A549 (cell line): ENCODE data around the gene SUPT20HL2.

Experiments used
- POLR2A ChIP-seq: IDR thresholded peaks from 2 replicates; pipeline ENCODE4 v1.6.1; 2012; ENCODE audit warnings: mild to moderate bottlenecking, low read length
- TF ChIP-seq, protein P1 (sequence below): fragments of >200 bp; sonication (Bioruptor Twin); formaldehyde crosslinking; IDR thresholded peaks from 3 replicates; pipeline ENCODE4 v1.5.1; 2016

GRCh38 chrX:24264383-24264782 lies 49.5 kb downstream of the SUPT20HL2 start:
- TF ChIP-seq, protein P1, sequence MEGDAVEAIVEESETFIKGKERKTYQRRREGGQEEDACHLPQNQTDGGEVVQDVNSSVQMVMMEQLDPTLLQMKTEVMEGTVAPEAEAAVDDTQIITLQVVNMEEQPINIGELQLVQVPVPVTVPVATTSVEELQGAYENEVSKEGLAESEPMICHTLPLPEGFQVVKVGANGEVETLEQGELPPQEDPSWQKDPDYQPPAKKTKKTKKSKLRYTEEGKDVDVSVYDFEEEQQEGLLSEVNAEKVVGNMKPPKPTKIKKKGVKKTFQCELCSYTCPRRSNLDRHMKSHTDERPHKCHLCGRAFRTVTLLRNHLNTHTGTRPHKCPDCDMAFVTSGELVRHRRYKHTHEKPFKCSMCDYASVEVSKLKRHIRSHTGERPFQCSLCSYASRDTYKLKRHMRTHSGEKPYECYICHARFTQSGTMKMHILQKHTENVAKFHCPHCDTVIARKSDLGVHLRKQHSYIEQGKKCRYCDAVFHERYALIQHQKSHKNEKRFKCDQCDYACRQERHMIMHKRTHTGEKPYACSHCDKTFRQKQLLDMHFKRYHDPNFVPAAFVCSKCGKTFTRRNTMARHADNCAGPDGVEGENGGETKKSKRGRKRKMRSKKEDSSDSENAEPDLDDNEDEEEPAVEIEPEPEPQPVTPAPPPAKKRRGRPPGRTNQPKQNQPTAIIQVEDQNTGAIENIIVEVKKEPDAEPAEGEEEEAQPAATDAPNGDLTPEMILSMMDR, result no peak
- no peak for TF ChIP-seq POLR2A
